Measurements from ENCODE around the gene RALB.
A peak's percentile ranks its signal among the peaks of the same experiment; 100 is the strongest.

The RALB gene

GRCh38 chr2:120221616-120222015, 31.0 kb upstream of the RALB start:
- Mint-ChIP-seq H3K4me1 (ENCODE audit: low read depth) (peaks cover 45% of the 10 kb centered on the region), H3K27ac (peak overlapping the region; percentile 83), H3K9me3 (ENCODE audit: low read depth) (no peaks in the 10 kb centered on the region), H3K36me3 (peaks cover 34% of the 10 kb centered on the region), H3K27me3 (no peaks in the 10 kb centered on the region), H3K4me3 (peak overlapping the region; percentile 80)

- Mint-ChIP-seq H3K36me3 (peaks cover 30% of the 10 kb centered on the region), H3K4me1 (ENCODE audit: low read depth) (peaks cover 50% of the 10 kb centered on the region), H3K9me3 (ENCODE audit: low read depth) (no peaks in the 10 kb centered on the region)
These were observed 30.2 kb upstream of the RALB start for GRCh38 chr2:120222186-120223033.

DNA sequence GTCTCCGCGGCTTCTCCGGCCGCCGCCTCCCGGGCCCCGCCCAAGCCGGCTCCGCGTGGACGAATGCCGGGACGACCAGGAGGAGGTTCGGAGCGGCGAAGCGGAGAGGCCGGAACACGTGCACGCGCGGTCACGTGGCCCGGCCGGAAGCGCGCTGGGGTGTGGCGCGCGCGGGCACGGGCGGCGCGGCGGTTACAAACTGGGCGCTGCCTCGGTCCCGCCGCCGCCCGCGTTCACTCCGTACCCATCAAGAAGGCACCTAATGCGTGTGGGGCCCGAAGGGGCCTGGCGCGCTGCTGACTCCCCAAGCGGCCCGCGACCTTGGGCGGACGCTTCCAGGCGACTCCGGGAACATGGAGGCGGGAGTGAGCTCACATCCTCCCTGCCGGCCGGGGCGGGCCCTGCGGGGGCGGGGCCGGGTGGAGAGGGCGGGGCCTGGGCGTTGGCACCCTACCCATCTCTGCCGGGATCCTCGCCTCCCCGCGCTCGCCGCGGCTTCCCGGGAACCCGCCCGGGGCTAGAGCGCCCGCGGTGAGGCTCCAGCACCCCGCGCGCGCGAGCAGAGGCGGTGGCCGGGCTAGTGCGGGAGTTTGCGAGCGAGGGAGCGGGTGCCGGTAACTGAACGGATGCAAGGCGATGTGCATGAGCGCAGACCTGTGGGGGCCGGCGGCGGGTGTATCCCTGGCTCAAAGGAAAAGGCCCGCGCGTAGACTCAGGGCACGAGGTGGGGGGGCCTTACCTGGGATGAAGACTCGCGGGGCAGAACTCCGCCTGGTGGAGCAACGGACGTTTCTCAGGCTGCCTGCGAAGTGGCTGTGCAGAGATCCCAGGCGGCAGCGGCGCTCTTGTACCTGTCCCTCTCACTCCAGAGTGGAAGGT, 29.4 kb upstream of the RALB start, which contains the start of gene TMEM185B:
Gene TMEM185B (minus strand): TSS at position 367 of the 879 bp plus-strand sequence. CDS start 424 bp downstream, outside the sequence.
- Mint-ChIP-seq H3K9me3 (ENCODE audit: low read depth) (no peaks in the 10 kb centered on the region), H3K4me3 (peak within 1 kb of the TSS; percentile 81), H3K27me3 (no peaks in the 10 kb centered on the region), H3K27ac (peak within 1 kb of the TSS; percentile 83), H3K36me3 (peaks cover 25% of the 10 kb centered on the region), H3K4me1 (ENCODE audit: low read depth) (peaks cover 58% of the 10 kb centered on the region)

More at GRCh38 chr2:120222186-120223033, 30.2 kb upstream of the RALB start:
- Mint-ChIP-seq H3K27ac (peak overlapping the region; percentile 83), H3K27me3 (no peaks in the 10 kb centered on the region), H3K4me3 (peak overlapping the region; percentile 80)

GRCh38 chr2:120224256-120224655, 28.4 kb upstream of the RALB start:
- Mint-ChIP-seq H3K36me3 (peaks cover 18% of the 10 kb centered on the region), H3K9me3 (ENCODE audit: low read depth) (no peaks in the 10 kb centered on the region), H3K4me3 (peak overlapping the region; percentile 81), H3K4me1 (ENCODE audit: low read depth) (peaks cover 68% of the 10 kb centered on the region), H3K27me3 (no peaks in the 10 kb centered on the region), H3K27ac (peak overlapping the region; percentile 83)

DNA sequence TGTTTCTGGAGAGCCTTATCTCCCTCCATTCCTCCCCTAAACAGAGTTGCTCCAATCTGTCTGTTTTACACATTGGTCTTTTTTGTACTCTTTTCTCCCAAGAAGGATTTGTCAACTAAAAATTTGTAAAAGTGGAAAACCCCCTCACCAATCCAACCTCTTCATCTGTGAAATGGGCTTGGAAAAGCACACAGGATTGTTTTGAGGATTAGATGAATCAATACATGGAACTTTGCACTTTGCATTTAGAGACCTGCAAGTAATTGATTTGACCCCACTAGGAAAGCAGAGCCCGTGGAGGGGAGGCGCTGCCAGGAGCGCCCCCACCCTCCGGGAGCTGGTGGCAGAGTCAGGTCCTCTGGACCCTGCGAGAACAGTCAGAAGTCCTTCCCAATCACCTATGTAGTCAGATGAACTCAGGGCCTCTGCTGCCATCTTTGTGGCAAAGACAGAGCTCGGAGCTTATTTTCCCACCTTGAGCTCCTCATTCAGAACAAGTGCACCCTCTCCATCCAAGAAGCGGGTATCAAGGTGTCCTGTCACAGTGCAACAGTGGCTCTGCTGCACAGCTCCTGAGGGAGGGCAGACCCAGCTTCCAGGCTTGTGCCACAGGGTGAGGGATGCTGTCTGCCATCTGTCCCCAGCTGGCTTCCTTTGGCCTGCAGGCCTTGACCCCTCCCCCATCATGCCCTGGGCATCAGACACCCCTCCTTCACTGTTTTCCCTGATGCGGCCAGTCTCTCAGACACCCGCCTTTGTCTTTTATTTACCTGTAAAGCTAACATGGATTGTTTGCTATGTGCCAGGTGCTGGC, 27.7 kb upstream of the RALB start:
- Mint-ChIP-seq H3K4me1 (ENCODE audit: low read depth) (peaks cover 74% of the 10 kb centered on the region), H3K27me3 (no peaks in the 10 kb centered on the region), H3K4me3 (peak overlapping the region; percentile 81), H3K9me3 (ENCODE audit: low read depth) (no peaks in the 10 kb centered on the region), H3K36me3 (peaks cover 18% of the 10 kb centered on the region), H3K27ac (peak overlapping the region; percentile 58)

DNA sequence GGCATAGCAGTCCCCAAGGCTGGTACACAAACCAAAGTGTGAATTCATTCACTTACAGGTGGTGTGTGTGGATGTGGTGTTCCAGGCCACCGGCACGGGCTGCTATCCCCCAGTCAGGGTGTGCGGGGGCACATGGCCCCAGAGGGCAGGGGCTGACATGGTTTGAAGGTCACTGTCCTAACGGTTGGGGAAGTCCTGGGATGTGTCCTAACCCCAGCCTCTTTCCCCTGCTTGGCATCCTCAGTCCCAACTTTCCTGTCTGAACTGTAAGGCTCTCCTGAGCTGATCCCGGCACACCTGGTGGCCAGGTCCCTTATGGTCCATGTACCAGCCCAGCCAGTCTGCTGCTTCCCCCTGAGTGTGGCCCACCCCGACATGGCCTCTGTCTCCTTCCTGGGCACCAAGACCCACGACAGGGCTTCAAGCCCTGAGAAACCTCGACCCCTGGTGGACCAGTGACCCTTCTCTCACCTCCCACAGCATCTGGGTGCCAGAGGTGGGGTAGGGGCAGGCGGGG, 27.0 kb upstream of the RALB start:
- no peaks in the 10 kb centered on the region for H3K9me3 Mint-ChIP-seq (ENCODE audit: low read depth)
- peaks cover 14% of the 10 kb centered on the region for H3K36me3 Mint-ChIP-seq
- peak overlapping the region; percentile 35 for H3K4me3 Mint-ChIP-seq
- H3K27ac Mint-ChIP-seq, result no peak overlapping the region
- peaks cover 75% of the 10 kb centered on the region for H3K4me1 Mint-ChIP-seq (ENCODE audit: low read depth)
- H3K27me3 Mint-ChIP-seq, result no peaks in the 10 kb centered on the region

GRCh38 chr2:120226316-120226715, 26.3 kb upstream of the RALB start:
- peaks cover 7% of the 10 kb centered on the region for H3K36me3 Mint-ChIP-seq
- H3K27me3 Mint-ChIP-seq, result no peaks in the 10 kb centered on the region
- H3K27ac Mint-ChIP-seq, result peak overlapping the region; percentile 7
- no peaks in the 10 kb centered on the region for H3K9me3 Mint-ChIP-seq (ENCODE audit: low read depth)
- no peak overlapping the region for H3K4me3 Mint-ChIP-seq
- H3K4me1 Mint-ChIP-seq (ENCODE audit: low read depth), result peaks cover 75% of the 10 kb centered on the region

GRCh38 chr2:120227111-120227991, 25.3 kb upstream of the RALB start:
- peaks cover 75% of the 10 kb centered on the region for H3K4me1 Mint-ChIP-seq (ENCODE audit: low read depth)
- no peak overlapping the region for H3K4me3 Mint-ChIP-seq
- no peaks in the 10 kb centered on the region for H3K27me3 Mint-ChIP-seq
- peaks cover under 1% of the 10 kb centered on the region for H3K36me3 Mint-ChIP-seq
- no peaks in the 10 kb centered on the region for H3K9me3 Mint-ChIP-seq (ENCODE audit: low read depth)
- H3K27ac Mint-ChIP-seq, result peak overlapping the region; percentile 71

DNA sequence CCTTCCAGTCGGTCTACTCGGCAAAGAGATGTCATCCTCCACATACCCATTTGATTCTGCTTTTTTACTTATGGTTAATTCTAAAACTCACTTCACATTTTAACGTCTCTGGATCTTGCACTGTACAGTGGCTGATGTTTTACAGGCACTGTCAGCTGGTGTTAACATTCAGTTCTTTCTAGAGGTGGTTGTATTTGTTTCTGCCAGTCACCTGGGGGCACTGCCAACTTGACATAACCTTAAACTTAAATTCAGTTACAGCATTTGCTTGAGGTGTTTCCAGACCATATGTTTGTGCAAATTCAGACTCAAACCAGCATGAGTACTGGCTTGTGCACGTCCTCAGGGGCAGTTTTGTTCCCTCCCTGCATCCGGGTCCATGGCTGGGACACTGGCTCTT, 24.1 kb upstream of the RALB start:
- no peak overlapping the region for H3K4me3 Mint-ChIP-seq
- H3K27me3 Mint-ChIP-seq, result no peaks in the 10 kb centered on the region
- H3K4me1 Mint-ChIP-seq (ENCODE audit: low read depth), result peaks cover 84% of the 10 kb centered on the region
- H3K9me3 Mint-ChIP-seq (ENCODE audit: low read depth), result no peaks in the 10 kb centered on the region
- no peaks in the 10 kb centered on the region for H3K36me3 Mint-ChIP-seq
- H3K27ac Mint-ChIP-seq, result peak overlapping the region; percentile 78

- Mint-ChIP-seq H3K4me1 (ENCODE audit: low read depth) (peaks cover 78% of the 10 kb centered on the region), H3K36me3 (no peaks in the 10 kb centered on the region), H3K4me3 (peak overlapping the region; percentile 54), H3K9me3 (ENCODE audit: low read depth) (no peaks in the 10 kb centered on the region), H3K27ac (no peak overlapping the region), H3K27me3 (no peaks in the 10 kb centered on the region)
These were observed 23.3 kb upstream of the RALB start for GRCh38 chr2:120229341-120229740.

GRCh38 chr2:120230515-120231471, 21.9 kb upstream of the RALB start:
- no peaks in the 10 kb centered on the region for H3K9me3 Mint-ChIP-seq (ENCODE audit: low read depth)
- H3K27ac Mint-ChIP-seq, result peak overlapping the region; percentile 99
- H3K4me3 Mint-ChIP-seq, result peak overlapping the region; percentile 93
- H3K36me3 Mint-ChIP-seq, result no peaks in the 10 kb centered on the region
- H3K27me3 Mint-ChIP-seq, result no peaks in the 10 kb centered on the region
- H3K4me1 Mint-ChIP-seq (ENCODE audit: low read depth), result peaks cover 73% of the 10 kb centered on the region

- H3K4me1 Mint-ChIP-seq (ENCODE audit: low read depth), result peaks cover 66% of the 10 kb centered on the region
- H3K27me3 Mint-ChIP-seq, result no peaks in the 10 kb centered on the region
- H3K27ac Mint-ChIP-seq, result peak overlapping the region; percentile 99
- H3K4me3 Mint-ChIP-seq, result peak overlapping the region; percentile 93
- H3K36me3 Mint-ChIP-seq, result no peaks in the 10 kb centered on the region
- H3K9me3 Mint-ChIP-seq (ENCODE audit: low read depth), result no peaks in the 10 kb centered on the region
These were observed 21.1 kb upstream of the RALB start for GRCh38 chr2:120231564-120231973.

Measured in activated naive CD8-positive, alpha-beta T cell (primary cell).